Dedifferentiated amniotic fluid mesenchymal stem cell (primary cell): ENCODE measurements around the gene LSR.

Experiments
- DNase-seq: peaks from one replicate; pipeline ENCODE4 v3.0.0-alpha.2; 2016; ENCODE audit errors: extremely low spot score

The LSR gene, protein sequence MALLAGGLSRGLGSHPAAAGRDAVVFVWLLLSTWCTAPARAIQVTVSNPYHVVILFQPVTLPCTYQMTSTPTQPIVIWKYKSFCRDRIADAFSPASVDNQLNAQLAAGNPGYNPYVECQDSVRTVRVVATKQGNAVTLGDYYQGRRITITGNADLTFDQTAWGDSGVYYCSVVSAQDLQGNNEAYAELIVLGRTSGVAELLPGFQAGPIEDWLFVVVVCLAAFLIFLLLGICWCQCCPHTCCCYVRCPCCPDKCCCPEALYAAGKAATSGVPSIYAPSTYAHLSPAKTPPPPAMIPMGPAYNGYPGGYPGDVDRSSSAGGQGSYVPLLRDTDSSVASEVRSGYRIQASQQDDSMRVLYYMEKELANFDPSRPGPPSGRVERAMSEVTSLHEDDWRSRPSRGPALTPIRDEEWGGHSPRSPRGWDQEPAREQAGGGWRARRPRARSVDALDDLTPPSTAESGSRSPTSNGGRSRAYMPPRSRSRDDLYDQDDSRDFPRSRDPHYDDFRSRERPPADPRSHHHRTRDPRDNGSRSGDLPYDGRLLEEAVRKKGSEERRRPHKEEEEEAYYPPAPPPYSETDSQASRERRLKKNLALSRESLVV

GRCh38 chr19:35248310-35249145 lies at the start of gene LSR:
Gene LSR (plus strand): TSS chr19:35249002. CDS start chr19:35249023, 21 bp downstream.
- no peak for DNase-seq

GRCh38 chr19:35199481-35199880 lies 49.3 kb upstream of the LSR start:
- DNase-seq, result no peak

DNA sequence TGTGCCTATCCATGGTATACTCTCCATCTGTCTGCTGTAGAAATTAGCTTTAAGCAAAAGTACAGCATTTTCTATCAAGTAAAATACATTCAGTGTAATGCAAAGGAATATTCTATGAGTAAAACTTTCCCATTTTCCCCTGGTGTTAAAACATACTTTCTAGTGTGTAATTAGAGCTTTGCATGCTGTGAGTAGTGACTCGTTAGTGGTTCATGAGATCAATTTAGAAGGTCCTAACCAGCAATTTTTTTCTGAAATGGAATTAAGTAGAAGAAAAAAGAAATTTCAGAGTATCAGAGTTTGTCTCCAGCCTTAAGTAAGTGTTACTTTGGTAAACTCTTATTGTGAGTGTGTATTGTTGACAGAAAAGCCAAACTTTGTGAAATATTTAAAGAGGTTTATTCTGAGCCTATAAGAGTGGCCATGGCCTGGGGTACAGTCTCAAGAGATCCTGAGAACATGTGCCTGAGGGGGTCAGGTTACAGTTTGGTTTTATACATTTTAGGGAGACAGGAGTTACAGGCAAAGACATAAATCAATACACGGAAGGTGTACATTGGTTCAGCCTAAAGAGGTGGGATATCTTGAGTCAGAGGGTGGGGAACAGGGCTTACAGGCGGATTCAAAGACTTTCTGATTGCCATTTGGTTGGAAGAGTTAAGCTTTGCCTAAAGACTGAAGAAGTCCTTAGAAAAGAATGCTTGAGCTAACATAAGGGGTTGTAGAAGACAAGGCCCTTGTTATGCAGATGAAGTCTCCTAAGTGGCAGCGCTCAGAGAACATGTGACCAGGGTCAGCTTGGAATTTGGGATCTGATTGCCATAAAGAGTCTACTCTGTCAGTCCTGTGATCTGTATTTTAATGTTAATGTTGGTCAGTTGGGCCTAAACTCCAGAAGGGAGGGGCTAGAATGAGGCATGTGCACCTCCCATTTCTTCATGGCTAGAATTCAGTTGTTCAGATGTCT lies 45.8 kb upstream of the LSR start:
- no peak for DNase-seq

GRCh38 chr19:35204799-35205732 lies 43.7 kb upstream of the LSR start:
- DNase-seq, result no peak

DNA sequence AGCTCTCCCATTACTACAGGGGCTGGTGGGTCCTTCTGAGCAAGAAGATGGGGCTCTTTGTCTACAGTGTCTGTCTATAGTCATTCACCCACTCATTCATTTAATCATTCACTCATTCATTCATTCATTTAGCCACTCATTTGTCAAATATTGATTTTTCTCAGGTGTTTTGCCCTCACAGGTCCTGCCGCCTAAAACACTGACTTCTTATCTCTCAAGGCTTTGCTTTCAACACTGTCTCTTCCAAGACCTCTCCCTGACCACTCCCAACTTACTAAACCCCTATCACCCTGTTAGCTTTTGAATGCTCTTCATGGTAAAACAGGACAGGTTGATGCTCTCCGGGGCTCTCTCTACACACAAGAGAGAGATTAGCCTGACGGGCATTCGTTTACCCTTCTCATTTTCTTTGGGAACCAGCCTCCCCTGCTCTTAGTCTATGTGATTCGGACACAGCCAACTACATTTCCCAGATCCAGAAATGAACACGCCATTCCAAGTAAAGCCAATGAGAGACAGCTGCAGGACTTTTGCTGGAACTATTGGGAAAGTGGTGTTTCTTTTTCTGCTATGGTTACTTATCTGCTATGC lies 43.0 kb upstream of the LSR start:
- DNase-seq, result no peak

DNA sequence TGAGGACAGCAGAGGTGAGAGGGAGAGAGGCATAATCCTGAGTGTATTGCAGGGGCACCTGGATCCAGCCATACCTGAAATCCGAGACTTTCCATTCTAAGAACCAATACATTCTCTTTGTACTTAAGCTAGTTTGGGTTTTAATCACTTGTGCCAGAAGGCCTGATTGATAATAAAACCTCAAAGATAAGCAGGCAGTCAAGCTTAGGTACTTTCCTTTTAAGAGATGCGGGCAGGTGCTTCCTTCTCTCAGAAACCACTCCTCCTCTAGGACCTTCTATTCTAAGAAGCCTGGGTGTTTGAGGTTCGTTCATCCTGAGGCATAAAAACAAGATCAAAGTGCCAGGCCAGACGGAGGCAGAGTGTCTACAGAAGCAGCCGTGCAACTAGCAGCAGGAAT lies 42.4 kb upstream of the LSR start:
- no peak for DNase-seq

GRCh38 chr19:35206855-35207254 lies 41.9 kb upstream of the LSR start:
- no peak for DNase-seq

DNA sequence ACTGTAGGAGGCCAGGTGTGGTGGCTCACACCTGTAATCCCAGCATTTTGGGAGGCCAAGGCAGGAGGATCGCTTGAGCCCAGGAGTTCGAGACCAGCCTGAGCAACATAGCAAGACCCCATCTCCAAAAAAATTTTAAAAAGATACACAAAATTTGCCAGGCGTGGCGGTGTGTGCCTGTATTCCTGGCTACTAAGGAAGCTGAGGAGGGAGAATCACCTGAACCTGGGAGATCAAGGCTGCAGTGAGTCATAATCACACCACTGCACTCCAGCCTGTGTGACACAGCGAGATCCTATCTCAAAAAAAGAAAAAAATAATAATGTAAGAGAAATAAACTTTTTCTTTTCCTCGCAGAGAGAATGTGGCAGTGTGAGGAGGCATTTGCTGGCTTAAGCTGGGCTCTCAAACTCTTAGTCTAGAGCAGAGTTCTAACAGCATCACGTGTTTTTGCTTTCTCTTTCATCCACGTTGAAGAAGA lies 41.4 kb upstream of the LSR start:
- DNase-seq, result no peak

DNA sequence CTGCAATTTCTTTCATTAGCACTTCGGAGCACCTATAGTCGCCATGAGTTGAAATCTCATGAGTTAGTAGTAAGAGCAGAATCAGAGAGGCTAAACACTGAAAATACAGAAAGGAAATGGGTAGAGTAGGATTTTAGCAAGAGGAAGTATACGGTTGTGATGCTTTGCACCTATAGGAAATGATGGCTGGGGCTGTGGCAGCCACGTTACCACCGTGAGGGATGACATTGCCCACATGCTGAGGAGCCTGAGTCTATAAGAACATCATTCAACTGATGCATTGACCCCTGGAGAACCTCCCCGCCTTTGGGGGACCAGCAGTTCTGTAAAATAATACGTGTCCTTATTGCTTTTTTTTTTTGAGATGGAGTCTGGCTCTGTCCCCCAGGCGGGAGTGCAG lies 40.7 kb upstream of the LSR start:
- DNase-seq, result no peak

DNA sequence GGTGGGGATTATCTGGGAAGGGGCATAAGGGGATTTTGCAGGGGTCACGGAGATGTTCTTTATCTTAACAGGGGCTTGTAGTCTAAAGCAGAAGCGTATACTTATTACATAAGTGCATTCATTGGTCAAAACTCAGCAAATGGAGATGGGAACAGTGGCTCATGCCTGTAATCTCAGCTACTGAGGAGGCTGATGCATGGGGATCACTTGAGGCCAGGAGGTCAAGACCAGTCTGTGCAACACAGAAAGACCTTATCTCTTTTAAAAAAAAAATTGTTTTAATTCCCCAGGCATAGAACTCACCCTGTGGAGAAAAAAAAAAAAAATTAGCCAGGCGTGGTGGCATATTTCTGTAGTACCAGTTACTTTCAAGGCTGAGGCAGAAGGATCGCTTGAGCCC lies 39.2 kb upstream of the LSR start:
- DNase-seq, result no peak

GRCh38 chr19:35211545-35212230 lies 37.1 kb upstream of the LSR start:
- DNase-seq, result no peak

GRCh38 chr19:35212241-35212640 lies 36.6 kb upstream of the LSR start:
- DNase-seq, result no peak

DNA sequence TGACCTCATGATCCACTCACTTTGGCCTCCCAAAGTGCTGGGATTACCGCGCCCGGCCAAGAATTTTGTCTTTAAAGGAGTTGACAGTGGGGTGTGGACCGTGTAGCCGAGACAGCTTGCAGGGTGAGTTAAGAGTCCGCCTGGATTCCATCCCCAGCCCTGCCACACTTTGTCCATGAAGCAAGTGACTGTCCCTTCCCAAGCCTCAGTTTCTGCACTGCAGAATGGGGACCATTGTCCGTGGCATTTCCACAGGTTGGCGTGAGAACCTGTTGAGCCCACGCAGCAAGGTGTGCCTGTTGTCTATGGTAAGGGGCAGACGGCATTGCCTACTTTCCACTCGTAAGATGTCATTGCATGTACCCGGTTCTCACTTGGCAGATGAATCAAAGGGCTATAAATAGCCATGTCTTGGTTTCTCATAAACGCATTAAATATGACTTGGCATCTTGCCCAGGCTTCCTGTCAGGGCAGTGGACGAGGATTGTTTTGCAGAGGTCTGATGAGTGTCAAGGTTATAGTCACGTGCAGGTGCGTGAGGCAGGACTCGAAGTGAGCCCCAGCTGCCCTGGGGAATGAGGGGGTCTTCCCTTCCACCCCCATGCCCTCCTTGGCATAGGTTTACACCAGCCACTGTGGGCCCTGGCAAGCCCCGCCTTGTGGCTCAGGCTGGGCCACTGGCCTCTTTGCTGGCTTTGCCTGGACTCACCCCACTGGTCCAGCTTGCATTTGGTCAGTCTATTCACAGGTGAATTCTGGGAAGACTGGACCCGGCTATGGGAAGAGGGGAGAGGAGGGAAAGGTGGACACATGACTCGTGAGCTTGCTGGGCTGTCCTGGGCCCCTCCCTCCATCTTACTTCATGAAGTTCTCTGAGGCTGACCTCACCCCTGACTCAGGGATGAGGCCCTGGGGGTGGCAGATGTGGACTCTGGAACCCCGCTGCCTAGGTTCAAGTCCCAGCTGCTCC lies 34.9 kb upstream of the LSR start:
- DNase-seq, result peak; percentile 35

- no peak for DNase-seq
These were observed 33.9 kb upstream of the LSR start for GRCh38 chr19:35214766-35215422.

DNA sequence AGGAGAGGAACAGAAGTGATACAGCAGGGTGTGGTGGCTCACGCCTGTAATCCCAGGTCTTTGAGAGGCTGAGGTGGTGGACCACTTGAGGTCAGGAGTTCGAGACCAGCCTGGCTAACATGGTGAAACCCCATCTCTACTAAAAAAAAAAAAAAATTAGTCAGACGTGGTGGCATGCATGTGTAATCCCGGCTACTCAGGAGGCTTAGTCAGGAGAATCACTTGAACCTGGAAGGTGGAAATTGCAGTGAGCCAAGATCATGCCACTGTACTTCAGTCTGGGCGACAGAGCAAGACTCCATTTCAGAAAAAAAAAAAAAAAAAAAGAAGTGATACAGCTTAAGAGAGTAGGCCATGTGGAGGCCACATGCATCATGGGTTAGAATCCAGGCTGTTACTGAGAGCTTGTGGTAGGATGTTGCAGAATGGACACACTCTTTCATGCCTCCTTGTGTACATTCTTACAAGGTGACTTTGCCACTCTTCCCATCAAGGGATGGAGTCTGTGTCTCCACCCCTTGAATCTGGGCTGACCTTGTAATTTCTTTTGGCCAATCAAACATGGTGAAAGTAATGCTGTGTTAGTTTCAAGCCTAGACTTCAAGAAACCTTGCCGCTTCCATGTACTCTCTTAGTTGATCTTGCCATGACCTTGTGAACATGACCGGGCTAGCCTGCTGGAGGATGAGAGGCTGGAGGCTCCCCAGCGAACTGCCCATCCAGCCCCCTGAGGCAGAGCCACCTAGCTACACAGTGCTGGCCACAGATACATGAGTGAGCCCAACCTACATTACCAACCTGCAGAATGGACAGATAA lies 32.6 kb upstream of the LSR start:
- no peak for DNase-seq

GRCh38 chr19:35216833-35217648 lies 31.8 kb upstream of the LSR start:
- no peak for DNase-seq
